ENCODE data around the gene ATP11A.
"Not testable (repeated sequence)": the region's sequence is repeated elsewhere in the genome, so short reads cannot be mapped to it uniquely, and the experiment has no call there.

Gene ATP11A

GRCh38 chr13:112791663-112792440 lies 102.0 kb downstream of the ATP11A start:
- Histone ChIP-seq H3K4me1 (ENCODE audit: control insufficient read depth, low read depth, low read length) (peaks cover 5% of the 10 kb centered on the region), H3K9ac (ENCODE audit: low read length) (no peak overlapping the region), H3K36me3 (ENCODE audit: control insufficient read depth, low read depth, low read length) (peaks cover 11% of the 10 kb centered on the region), H3K27me3 (ENCODE audit: control insufficient read depth, insufficient read depth, low read length) (no peaks in the 10 kb centered on the region), H3K9me3 (ENCODE audit: control insufficient read depth, low read depth, low read length) (peaks cover 9% of the 10 kb centered on the region), H3K4me3 (ENCODE audit: low read length) (no peak overlapping the region), H3K27ac (ENCODE audit: low read length) (no peak overlapping the region)

- peaks cover 11% of the 10 kb centered on the region for H3K36me3 ChIP-seq (ENCODE audit: control insufficient read depth, low read depth, low read length)
- no peak overlapping the region for H3K4me3 ChIP-seq (ENCODE audit: low read length)
- peaks cover 5% of the 10 kb centered on the region for H3K4me1 ChIP-seq (ENCODE audit: control insufficient read depth, low read depth, low read length)
- no peak overlapping the region for H3K27ac ChIP-seq (ENCODE audit: low read length)
- peaks cover 9% of the 10 kb centered on the region for H3K9me3 ChIP-seq (ENCODE audit: control insufficient read depth, low read depth, low read length)
- H3K9ac ChIP-seq (ENCODE audit: low read length), result no peak overlapping the region
- no peaks in the 10 kb centered on the region for H3K27me3 ChIP-seq (ENCODE audit: control insufficient read depth, insufficient read depth, low read length)
Observed at GRCh38 chr13:112792511-112792910, 102.7 kb downstream of the ATP11A start.

GRCh38 chr13:112793545-112794445 lies 104.0 kb downstream of the ATP11A start:
- Histone ChIP-seq H3K27me3 (ENCODE audit: control insufficient read depth, insufficient read depth, low read length) (no peaks in the 10 kb centered on the region), H3K4me3 (ENCODE audit: low read length) (no peak overlapping the region), H3K27ac (ENCODE audit: low read length) (no peak overlapping the region), H3K9me3 (ENCODE audit: control insufficient read depth, low read depth, low read length) (peaks cover 4% of the 10 kb centered on the region), H3K9ac (ENCODE audit: low read length) (no peak overlapping the region), H3K36me3 (ENCODE audit: control insufficient read depth, low read depth, low read length) (peaks cover 8% of the 10 kb centered on the region), H3K4me1 (ENCODE audit: control insufficient read depth, low read depth, low read length) (peaks cover 5% of the 10 kb centered on the region)

- H3K27me3 ChIP-seq (ENCODE audit: control insufficient read depth, insufficient read depth, low read length), result no peaks in the 10 kb centered on the region
- H3K27ac ChIP-seq (ENCODE audit: low read length), result no peak overlapping the region
- no peaks in the 10 kb centered on the region for H3K36me3 ChIP-seq (ENCODE audit: control insufficient read depth, low read depth, low read length)
- H3K9me3 ChIP-seq (ENCODE audit: control insufficient read depth, low read depth, low read length), result no peaks in the 10 kb centered on the region
- H3K4me1 ChIP-seq (ENCODE audit: control insufficient read depth, low read depth, low read length), result peaks cover 5% of the 10 kb centered on the region
- no peak overlapping the region for H3K9ac ChIP-seq (ENCODE audit: low read length)
- H3K4me3 ChIP-seq (ENCODE audit: low read length), result no peak overlapping the region
Observed at GRCh38 chr13:112795277-112795676, 105.4 kb downstream of the ATP11A start.

- no peak overlapping the region for H3K4me3 ChIP-seq (ENCODE audit: low read length)
- peaks cover 5% of the 10 kb centered on the region for H3K4me1 ChIP-seq (ENCODE audit: control insufficient read depth, low read depth, low read length)
- H3K9me3 ChIP-seq (ENCODE audit: control insufficient read depth, low read depth, low read length), result no peaks in the 10 kb centered on the region
- H3K27ac ChIP-seq (ENCODE audit: low read length), result no peak overlapping the region
- H3K36me3 ChIP-seq (ENCODE audit: control insufficient read depth, low read depth, low read length), result no peaks in the 10 kb centered on the region
- H3K27me3 ChIP-seq (ENCODE audit: control insufficient read depth, insufficient read depth, low read length), result no peaks in the 10 kb centered on the region
- no peak overlapping the region for H3K9ac ChIP-seq (ENCODE audit: low read length)
Observed at GRCh38 chr13:112796190-112796915, 106.5 kb downstream of the ATP11A start.

- H3K27me3 ChIP-seq (ENCODE audit: control insufficient read depth, insufficient read depth, low read length), result no peaks in the 10 kb centered on the region
- no peaks in the 10 kb centered on the region for H3K36me3 ChIP-seq (ENCODE audit: control insufficient read depth, low read depth, low read length)
- H3K4me3 ChIP-seq (ENCODE audit: low read length), result no peak overlapping the region
- no peaks in the 10 kb centered on the region for H3K9me3 ChIP-seq (ENCODE audit: control insufficient read depth, low read depth, low read length)
- no peak overlapping the region for H3K27ac ChIP-seq (ENCODE audit: low read length)
- peaks cover 5% of the 10 kb centered on the region for H3K4me1 ChIP-seq (ENCODE audit: control insufficient read depth, low read depth, low read length)
- H3K9ac ChIP-seq (ENCODE audit: low read length), result no peak overlapping the region
Observed at GRCh38 chr13:112799394-112799793, 109.6 kb downstream of the ATP11A start.

GRCh38 chr13:112800057-112800456 lies 110.2 kb downstream of the ATP11A start:
- no peak overlapping the region for H3K27ac ChIP-seq (ENCODE audit: low read length)
- no peaks in the 10 kb centered on the region for H3K36me3 ChIP-seq (ENCODE audit: control insufficient read depth, low read depth, low read length)
- no peaks in the 10 kb centered on the region for H3K9me3 ChIP-seq (ENCODE audit: control insufficient read depth, low read depth, low read length)
- no peaks in the 10 kb centered on the region for H3K27me3 ChIP-seq (ENCODE audit: control insufficient read depth, insufficient read depth, low read length)
- no peak overlapping the region for H3K4me3 ChIP-seq (ENCODE audit: low read length)
- no peak overlapping the region for H3K9ac ChIP-seq (ENCODE audit: low read length)
- peaks cover 10% of the 10 kb centered on the region for H3K4me1 ChIP-seq (ENCODE audit: control insufficient read depth, low read depth, low read length)

GRCh38 chr13:112800807-112801206 lies 111.0 kb downstream of the ATP11A start:
- not testable (repeated sequence) for H3K27me3 ChIP-seq (ENCODE audit: control insufficient read depth, insufficient read depth, low read length); H3K27ac ChIP-seq (ENCODE audit: low read length); H3K9ac ChIP-seq (ENCODE audit: low read length); H3K36me3 ChIP-seq (ENCODE audit: control insufficient read depth, low read depth, low read length); H3K9me3 ChIP-seq (ENCODE audit: control insufficient read depth, low read depth, low read length); H3K4me3 ChIP-seq (ENCODE audit: low read length)
- H3K4me1 ChIP-seq (ENCODE audit: control insufficient read depth, low read depth, low read length), result peaks cover 10% of the 10 kb centered on the region

GRCh38 chr13:112802802-112803195 lies 113.0 kb downstream of the ATP11A start:
- Histone ChIP-seq H3K9ac (ENCODE audit: low read length) (no peak overlapping the region), H3K9me3 (ENCODE audit: control insufficient read depth, low read depth, low read length) (no peaks in the 10 kb centered on the region), H3K4me3 (ENCODE audit: low read length) (no peak overlapping the region), H3K36me3 (ENCODE audit: control insufficient read depth, low read depth, low read length) (peaks cover 5% of the 10 kb centered on the region), H3K4me1 (ENCODE audit: control insufficient read depth, low read depth, low read length) (peaks cover 15% of the 10 kb centered on the region), H3K27me3 (ENCODE audit: control insufficient read depth, insufficient read depth, low read length) (no peaks in the 10 kb centered on the region), H3K27ac (ENCODE audit: low read length) (no peak overlapping the region)

- no peaks in the 10 kb centered on the region for H3K9me3 ChIP-seq (ENCODE audit: control insufficient read depth, low read depth, low read length)
- H3K4me1 ChIP-seq (ENCODE audit: control insufficient read depth, low read depth, low read length), result peaks cover 15% of the 10 kb centered on the region
- H3K9ac ChIP-seq (ENCODE audit: low read length), result no peak overlapping the region
- H3K36me3 ChIP-seq (ENCODE audit: control insufficient read depth, low read depth, low read length), result peaks cover 5% of the 10 kb centered on the region
- H3K27ac ChIP-seq (ENCODE audit: low read length), result no peak overlapping the region
- H3K27me3 ChIP-seq (ENCODE audit: control insufficient read depth, insufficient read depth, low read length), result no peaks in the 10 kb centered on the region
- H3K4me3 ChIP-seq (ENCODE audit: low read length), result no peak overlapping the region
Observed at GRCh38 chr13:112803422-112803821, 113.6 kb downstream of the ATP11A start.

- Histone ChIP-seq H3K27ac (ENCODE audit: low read length) (no peak overlapping the region), H3K27me3 (ENCODE audit: control insufficient read depth, insufficient read depth, low read length) (no peaks in the 10 kb centered on the region)
Observed at GRCh38 chr13:112804374-112804773, 114.5 kb downstream of the ATP11A start.

More at GRCh38 chr13:112804374-112804773, 114.5 kb downstream of the ATP11A start:
- Histone ChIP-seq H3K9ac (ENCODE audit: low read length) (no peak overlapping the region), H3K9me3 (ENCODE audit: control insufficient read depth, low read depth, low read length) (no peaks in the 10 kb centered on the region), H3K4me1 (ENCODE audit: control insufficient read depth, low read depth, low read length) (peaks cover 15% of the 10 kb centered on the region), H3K4me3 (ENCODE audit: low read length) (no peak overlapping the region), H3K36me3 (ENCODE audit: control insufficient read depth, low read depth, low read length) (peaks cover 5% of the 10 kb centered on the region)
